Testis (tissue), 3 donors: Measurements from ENCODE around the gene CLEC5A. TPM values are rescaled to one million over a fixed set of nuclear protein-coding genes. Genes with fewer than 3 reads are reported as not detected.

Experiments used
- DNase-seq: peaks from one replicate; pipeline ENCODE4 v3.0.0-alpha.2; 2019
- H3K27ac ChIP-seq, 2 donors: fragments of 200-600 bp; sonication (generic); one replicate each; pipeline ENCODE4 v1.5.1; 2019
- H3K27me3 ChIP-seq: fragments of 200-600 bp; sonication (generic); one replicate; pipeline ENCODE4 v1.5.1; 2019
- H3K36me3 ChIP-seq: fragments of 200-600 bp; sonication (generic); one replicate; pipeline ENCODE4 v1.5.1; 2017; ENCODE audit warnings: low read depth; ENCODE audit errors: missing control alignments
- H3K4me1 ChIP-seq: fragments of 200-600 bp; sonication (generic); one replicate; pipeline ENCODE4 v1.5.1; 2019
- H3K4me3 ChIP-seq, 2 donors: fragments of 200-600 bp; sonication (generic); one replicate each; pipeline ENCODE4 v1.5.1; 2017 to 2019
- H3K9me3 ChIP-seq: fragments of 200-600 bp; sonication (generic); one replicate; pipeline ENCODE4 v1.5.1; 2017
- CTCF ChIP-seq, 3 experiments: fragments of 450-650 bp in 2 of 3; fragments of 200-600 bp in 1 of 3; sonication (generic) in 1 of 3; IDR thresholded peaks; one replicate each; pipeline ENCODE4 v1.5.1; 2016 to 2019; ENCODE audit warnings: antibody characterized with exemption in 3 of 3, mild to moderate bottlenecking in 2 of 3, moderate library complexity in 1 of 3
- POLR2A ChIP-seq: fragments of 450-650 bp; IDR thresholded peaks from one replicate; pipeline ENCODE4 v1.6.1; 2017; ENCODE audit warnings: antibody characterized with exemption, mild to moderate bottlenecking, moderate library complexity
- WGBS, 2 donors: methylation state at CpG; one replicate each; pipeline ENCODE4 v1.1.5; 2018; 5-methylcytosine and 5-hydroxymethylcytosine counted together
- intact Hi-C: fragments of 100-400 bp; cut with DNase I; formaldehyde crosslinking; loops from one replicate; pipeline ENCODE4 v1.15.1; 2023; ENCODE audit warnings: low total_unique reads
- polyA plus RNA-seq: library from polyadenylated mRNA; stranded (reverse); fragments of 350-450 nt; fragmentation: Illumina TruSeq; extraction: RNeasy Lipid Tissue Mini Kit (QIAGEN cat#74804); gene quantifications from one replicate; pipeline ENCODE4 v1.2.3, GENCODE V29; 2014; ENCODE audit warnings: low read depth, low replicate concordance; ENCODE audit not compliant: insufficient read depth
- total RNA-seq, 2 donors: library from RNA; depleted of rRNA; stranded (reverse); fragments of >200 nt; gene quantifications; one replicate each; pipeline ENCODE4 v1.2.3, GENCODE V29; 2016

Gene CLEC5A
- total and polyA plus RNA-seq, 3 donors from 2014 or later, result 0.31 to 0.74 (median 0.70) TPM

DNA sequence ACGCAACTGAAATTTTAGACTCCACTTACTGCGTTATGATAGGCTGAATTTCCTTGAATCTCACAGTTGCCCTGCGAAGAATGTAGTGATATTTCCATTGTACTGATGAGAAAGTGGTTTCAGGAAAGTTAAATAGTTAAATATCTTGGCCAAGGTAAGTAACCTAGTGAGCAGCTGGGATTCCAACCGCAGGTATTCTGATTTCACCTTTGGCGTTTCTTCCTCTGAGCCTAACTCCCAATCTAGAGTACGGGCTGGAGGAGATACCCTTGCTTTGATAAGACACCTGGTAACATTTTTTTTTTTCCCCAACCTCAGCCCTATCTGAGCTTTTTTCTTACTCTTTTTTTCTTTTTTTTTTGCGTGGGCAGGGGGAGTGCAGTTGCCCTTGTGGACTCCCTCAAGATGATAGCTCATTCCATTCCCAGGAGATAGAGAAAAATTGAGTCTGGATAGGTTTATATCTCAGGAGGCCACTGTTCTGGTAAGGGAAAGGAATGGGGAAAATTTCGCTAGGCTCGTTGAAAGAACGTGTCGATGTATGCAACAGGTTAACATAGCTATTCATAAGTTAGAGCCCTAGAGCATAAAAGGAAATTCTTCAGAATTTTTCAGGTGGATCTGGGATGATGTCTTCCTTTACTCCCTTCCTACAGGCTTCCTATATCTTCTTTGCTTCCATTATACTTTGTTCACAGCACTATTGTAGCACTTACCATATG is 29.9 kb upstream of the CLEC5A start:
- no peak overlapping the region for H3K27ac ChIP-seq
- H3K27me3 ChIP-seq, result no peaks in the 10 kb centered on the region
- intact Hi-C loops, result no loop called here
- TF ChIP-seq CTCF (IDR thresholded peaks at IDR 0.05) (no peak), POLR2A (no peak)
- WGBS, 2 donors, result 21 to 31% methylated on average over 11 of the region's 11 CpGs
- peaks cover 4% of the 10 kb centered on the region for H3K4me1 ChIP-seq
- H3K9me3 ChIP-seq, result no peaks in the 10 kb centered on the region
- no peak for DNase-seq
- no peaks in the 10 kb centered on the region for H3K36me3 ChIP-seq
- peak overlapping the region; percentile 20 to 49 for H3K4me3 ChIP-seq

- TF ChIP-seq POLR2A (no peak), CTCF (IDR thresholded peaks at IDR 0.05) (peak; percentile 56 to 68 (median 59))
- WGBS, 2 donors, result 13% methylated on average over 21 of the region's 21 CpGs
- Histone ChIP-seq H3K27me3 (no peaks in the 10 kb centered on the region), H3K4me1 (peaks cover 4% of the 10 kb centered on the region), H3K9me3 (no peaks in the 10 kb centered on the region), H3K4me3 (peak overlapping the region; percentile 20 to 49), H3K27ac (no peak overlapping the region), H3K36me3 (no peaks in the 10 kb centered on the region)
- peak; percentile 85 for DNase-seq
- intact Hi-C loops, result no loop called here
Observed at GRCh38 chr7:141975806-141976523, 29.2 kb upstream of the CLEC5A start.

GRCh38 chr7:141974831-141975230 is 28.1 kb upstream of the CLEC5A start:
- TF ChIP-seq POLR2A, result no peak
- TF ChIP-seq CTCF (IDR thresholded peaks at IDR 0.05), result no peak
- Histone ChIP-seq H3K27me3 (no peaks in the 10 kb centered on the region), H3K9me3 (no peaks in the 10 kb centered on the region), H3K4me1 (peaks cover 4% of the 10 kb centered on the region), H3K27ac (no peak overlapping the region), H3K4me3 (no peak overlapping the region), H3K36me3 (no peaks in the 10 kb centered on the region)
- no peak for DNase-seq
- WGBS, 2 donors, result 64 to 79% methylated on average over 2 of the region's 2 CpGs
- intact Hi-C loops, result no loop called here

DNA sequence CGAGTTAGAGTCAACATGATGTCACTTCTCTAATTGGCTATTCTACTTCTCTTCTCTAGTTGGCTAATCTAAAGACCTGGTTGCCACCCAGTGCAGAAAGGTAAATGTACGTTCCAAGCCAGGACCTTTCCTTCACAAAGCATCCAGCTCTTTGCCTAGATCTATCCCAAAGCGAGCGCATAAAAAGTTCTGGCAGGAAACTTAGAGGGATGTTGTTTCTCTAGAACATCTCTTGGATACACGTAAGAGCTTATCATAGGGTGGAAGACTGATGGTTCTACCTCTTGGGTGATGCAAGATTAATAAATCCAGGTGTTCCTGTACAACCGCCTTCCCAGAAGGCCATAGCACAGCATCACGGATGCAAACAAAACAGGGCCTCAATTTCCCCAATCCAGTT is 26.9 kb upstream of the CLEC5A start, which contains the start of gene TAS2R38:
Gene TAS2R38, minus strand, starts transcription at position 101 of the 400 bp plus-strand sequence. Its CDS starts 84 bp downstream, at position 17.
- Histone ChIP-seq H3K27ac (no peak within 1 kb of the TSS), H3K36me3 (no peaks in the 10 kb centered on the region), H3K9me3 (no peaks in the 10 kb centered on the region), H3K27me3 (no peaks in the 10 kb centered on the region), H3K4me3 (no peak within 1 kb of the TSS), H3K4me1 (peaks cover 4% of the 10 kb centered on the region)
- WGBS, 2 donors, result 81 to 91% methylated on average over 7 of the region's 7 CpGs
- intact Hi-C loops, result no loop called here
- no peak for TF ChIP-seq POLR2A
- TF ChIP-seq CTCF (IDR thresholded peaks at IDR 0.05), result no peak
- DNase-seq, result no peak
